Upper lobe of left lung (tissue), 6 donors: ENCODE results near the gene VPS13C. TPM values are rescaled to one million over a fixed set of nuclear protein-coding genes. Genes with fewer than 3 reads are reported as not detected.

Experiments
- ATAC-seq, 2 donors: fragments of 200-7000 bp; cut with Tn5 transposase; one replicate each; pipeline ENCODE4 v1.9.1; 2022; ENCODE audit warnings: mild to moderate bottlenecking in 2 of 2, moderate library complexity in 2 of 2; ENCODE audit not compliant: low FRiP score in 2 of 2
- DNase-seq, 2 donors: peaks; one replicate each; pipeline ENCODE4 v3.0.0-alpha.2; 2019 to 2020
- H3K27ac ChIP-seq, 4 donors: fragments of 200-600 bp; sonication (generic); one replicate each; pipeline ENCODE4 v1.5.1; 2016 to 2019
- H3K27me3 ChIP-seq, 4 donors: fragments of 200-600 bp; sonication (generic); one replicate each; pipeline ENCODE4 v1.5.1; 2017 to 2019
- H3K36me3 ChIP-seq, 4 donors: fragments of 200-600 bp; sonication (generic); one replicate each; pipeline ENCODE4 v1.5.1; 2016 to 2019
- H3K4me1 ChIP-seq, 4 donors: fragments of 200-600 bp; sonication (generic); one replicate each; pipeline ENCODE4 v1.5.1; 2018 to 2019
- H3K4me3 ChIP-seq, 4 donors: fragments of 200-600 bp; sonication (generic); one replicate each; pipeline ENCODE4 v1.5.1; 2017 to 2019; ENCODE audit warnings: mild to moderate bottlenecking in 2 of 4, moderate library complexity in 1 of 4
- H3K9me3 ChIP-seq, 4 donors: fragments of 200-600 bp; sonication (generic); one replicate each; pipeline ENCODE4 v1.5.1; 2018 to 2019
- CTCF ChIP-seq, 6 experiments: fragments of 450-650 bp in 4 of 6; fragments of 200-600 bp in 2 of 6; sonication (generic) in 2 of 6; IDR thresholded peaks; one replicate each; pipeline ENCODE4 v1.5.1; 2016 to 2019; ENCODE audit warnings: antibody characterized with exemption in 6 of 6
- EP300 ChIP-seq, 4 donors: sonication (generic); formaldehyde crosslinking; IDR thresholded peaks; one replicate each; pipeline ENCODE4 v1.5.1; 2017; ENCODE audit warnings: antibody characterized with exemption in 4 of 4, control low read depth in 2 of 4
- POLR2A ChIP-seq, 4 donors: fragments of 450-650 bp; IDR thresholded peaks; one replicate each; pipeline ENCODE4 v1.5.1; 2016 to 2017; ENCODE audit warnings: antibody characterized with exemption in 4 of 4, mild to moderate bottlenecking in 2 of 4
- POLR2AphosphoS5 ChIP-seq, 2 donors: sonication (generic); formaldehyde crosslinking; IDR thresholded peaks; one replicate each; pipeline ENCODE4 v1.5.1; 2017; ENCODE audit warnings: antibody characterized with exemption in 2 of 2
- WGBS, 2 donors: methylation state at CpG; one replicate each; pipeline ENCODE4 v1.1.5; 2017 to 2018; 5-methylcytosine and 5-hydroxymethylcytosine counted together
- total RNA-seq, 6 donors: library from RNA; depleted of rRNA in 4 of 6; stranded (reverse); fragments of >200 nt in 4 of 6; gene quantifications; one replicate each; pipeline versions ENCODE4 v1.1.0 to v1.2.1, GENCODE V29; 2016 to 2021
- donor health status: DM: no; HTN: no; CAD: no; lungs with moderate emphysema.
- donor health status: DM: no; HTN: yes; CAD: no; lungs with severe emphysema.

Gene VPS13C
- total RNA-seq, 6 donors from 2014 or later: 73.7 to 180 (median 97.4) TPM

DNA sequence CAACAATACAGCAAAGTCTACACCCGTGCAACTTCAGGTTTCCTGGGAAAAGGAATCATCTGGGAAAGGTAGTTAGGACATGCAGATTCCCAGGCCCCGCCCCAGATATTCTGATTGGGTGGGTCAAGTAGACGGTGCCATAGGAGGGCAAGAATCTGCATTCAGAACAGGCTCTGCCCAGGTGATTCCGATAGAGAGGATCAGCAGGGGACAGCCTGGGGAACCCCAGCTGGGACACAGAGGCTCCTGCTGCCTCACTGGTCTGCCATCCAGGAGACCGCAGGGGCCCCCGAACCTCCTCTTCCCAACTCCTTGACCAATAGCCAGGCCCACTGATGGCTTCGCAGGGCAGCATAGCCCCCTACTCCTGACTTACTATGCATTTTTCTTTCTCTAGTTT, 243.4 kb downstream of the VPS13C start:
- Histone ChIP-seq H3K27me3 (no peaks in the 10 kb centered on the region), H3K9me3 (no peaks in the 10 kb centered on the region), H3K27ac (no peak overlapping the region), H3K36me3 (no peaks in the 10 kb centered on the region), H3K4me3 (no peak overlapping the region), H3K4me1 (no peaks in the 10 kb centered on the region)
- DNase-seq (no peak), ATAC-seq (no peak)
- WGBS, 2 donors: 83 to 85% methylated on average over 7 of the region's 7 CpGs
- TF ChIP-seq CTCF (IDR thresholded peaks at IDR 0.05): no peak
- TF ChIP-seq POLR2A (IDR thresholded peaks at IDR 0.05): no peak
- no peak for TF ChIP-seq EP300 (IDR thresholded peaks at IDR 0.05)
- no peak for TF ChIP-seq POLR2AphosphoS5 (IDR thresholded peaks at IDR 0.05)

- H3K4me1 ChIP-seq: no peaks in the 10 kb centered on the region
- 85 to 87% methylated on average over 12 of the region's 12 CpGs for WGBS, 2 donors
- no peak for TF ChIP-seq CTCF (IDR thresholded peaks at IDR 0.05)
- TF ChIP-seq POLR2AphosphoS5 (IDR thresholded peaks at IDR 0.05): no peak
- TF ChIP-seq POLR2A (IDR thresholded peaks at IDR 0.05): no peak
- TF ChIP-seq EP300 (IDR thresholded peaks at IDR 0.05): no peak
- H3K27ac ChIP-seq: no peak overlapping the region
- no peaks in the 10 kb centered on the region for H3K9me3 ChIP-seq
- H3K4me3 ChIP-seq: no peak overlapping the region
- ATAC-seq (no peak), DNase-seq (no peak)
- H3K27me3 ChIP-seq: no peaks in the 10 kb centered on the region
- H3K36me3 ChIP-seq: no peaks in the 10 kb centered on the region
Observed at GRCh38 chr15:61815356-61816083, 244.7 kb downstream of the VPS13C start.

DNA sequence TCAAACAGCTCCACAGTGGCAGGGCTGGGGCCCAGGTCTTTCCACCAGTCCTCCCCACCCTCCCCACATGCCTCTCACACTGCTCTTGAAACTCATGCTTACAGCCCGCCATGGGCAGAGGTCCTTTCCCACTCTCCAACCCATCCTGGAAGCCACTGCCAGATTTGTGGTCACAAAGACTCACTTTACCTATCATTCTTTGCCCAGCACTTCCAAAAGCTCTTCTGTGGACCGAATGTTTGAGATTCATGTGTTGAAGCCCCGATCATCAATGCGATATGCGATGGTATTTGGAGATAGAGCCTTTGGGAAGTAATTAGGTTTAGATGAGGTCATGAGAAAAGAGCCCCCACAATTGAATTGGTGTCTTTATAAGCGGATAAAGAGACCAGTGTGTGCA, 247.8 kb downstream of the VPS13C start:
- Histone ChIP-seq H3K4me3 (no peak overlapping the region), H3K9me3 (no peaks in the 10 kb centered on the region), H3K4me1 (no peaks in the 10 kb centered on the region), H3K27ac (no peak overlapping the region), H3K36me3 (no peaks in the 10 kb centered on the region), H3K27me3 (no peaks in the 10 kb centered on the region)
- 89% methylated on average over 6 of the region's 6 CpGs for WGBS, 2 donors
- DNase-seq (no peak), ATAC-seq (no peak)
- TF ChIP-seq CTCF (IDR thresholded peaks at IDR 0.05): no peak
- no peak for TF ChIP-seq EP300 (IDR thresholded peaks at IDR 0.05)
- no peak for TF ChIP-seq POLR2AphosphoS5 (IDR thresholded peaks at IDR 0.05)
- no peak for TF ChIP-seq POLR2A (IDR thresholded peaks at IDR 0.05)

DNA sequence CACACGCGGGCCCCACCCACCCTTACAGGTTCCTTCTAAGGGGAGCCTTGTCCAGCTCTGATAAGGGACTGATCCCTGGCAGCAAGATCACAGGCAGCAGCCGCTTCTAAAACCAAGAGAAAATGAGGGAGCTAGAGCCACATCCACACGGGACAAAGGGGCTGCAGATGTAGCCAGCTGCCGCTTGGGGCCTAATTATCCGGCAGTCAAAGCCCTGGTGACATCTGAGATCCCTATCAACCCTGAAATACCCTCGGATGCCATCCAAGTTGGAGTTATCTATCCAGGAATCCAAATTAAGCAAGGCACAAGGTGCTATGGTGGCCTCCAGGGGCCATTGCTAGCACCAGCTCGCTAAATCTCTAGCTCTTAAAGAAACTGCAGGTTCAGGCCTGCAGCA, 248.3 kb downstream of the VPS13C start:
- no peak overlapping the region for H3K27ac ChIP-seq
- H3K4me1 ChIP-seq: no peaks in the 10 kb centered on the region
- TF ChIP-seq CTCF (IDR thresholded peaks at IDR 0.05) (no peak), EP300 (IDR thresholded peaks at IDR 0.05) (no peak)
- 81 to 90% methylated on average over 4 to 8 of the region's 8 CpGs for WGBS, 2 donors
- no peaks in the 10 kb centered on the region for H3K27me3 ChIP-seq
- no peak overlapping the region for H3K4me3 ChIP-seq
- no peaks in the 10 kb centered on the region for H3K36me3 ChIP-seq
- H3K9me3 ChIP-seq: no peaks in the 10 kb centered on the region
- DNase-seq: no peak
- no peak for ATAC-seq

DNA sequence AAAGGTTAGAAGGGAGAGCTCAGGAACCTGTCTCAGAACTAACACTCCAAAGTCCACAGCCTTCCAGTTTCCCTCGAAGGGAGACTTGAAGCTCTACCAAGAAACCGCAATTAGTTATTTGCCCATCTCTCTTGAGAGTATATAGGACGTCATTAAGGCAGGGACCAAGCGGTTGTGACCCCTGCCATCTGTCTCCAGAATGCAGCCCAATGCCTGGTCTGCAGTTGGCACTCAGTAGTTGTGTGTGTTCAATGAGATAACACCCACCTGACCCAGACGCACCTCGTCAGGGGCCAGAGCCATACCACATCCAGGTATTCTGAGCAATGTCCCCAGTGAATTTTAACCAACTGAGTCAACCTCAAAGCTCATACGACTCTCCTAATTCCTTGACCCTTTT, 251.0 kb downstream of the VPS13C start:
- TF ChIP-seq EP300 (IDR thresholded peaks at IDR 0.05) (no peak), CTCF (IDR thresholded peaks at IDR 0.05) (no peak), POLR2A (IDR thresholded peaks at IDR 0.05) (no peak), POLR2AphosphoS5 (IDR thresholded peaks at IDR 0.05) (no peak)
- Histone ChIP-seq H3K27me3 (no peaks in the 10 kb centered on the region), H3K4me3 (no peak overlapping the region), H3K36me3 (no peaks in the 10 kb centered on the region), H3K4me1 (no peaks in the 10 kb centered on the region), H3K9me3 (no peaks in the 10 kb centered on the region), H3K27ac (no peak overlapping the region)
- ATAC-seq (no peak), DNase-seq (no peak)
- 76 to 84% methylated on average over 7 of the region's 7 CpGs for WGBS, 2 donors
